ENCODE data around the gene EFNA3. TPM values are rescaled to one million over a fixed set of nuclear protein-coding genes. Genes with fewer than 3 reads are reported as not detected.

Gene EFNA3
- total RNA-seq, 1 experiment from 2014 or later, result 20.4 TPM

DNA sequence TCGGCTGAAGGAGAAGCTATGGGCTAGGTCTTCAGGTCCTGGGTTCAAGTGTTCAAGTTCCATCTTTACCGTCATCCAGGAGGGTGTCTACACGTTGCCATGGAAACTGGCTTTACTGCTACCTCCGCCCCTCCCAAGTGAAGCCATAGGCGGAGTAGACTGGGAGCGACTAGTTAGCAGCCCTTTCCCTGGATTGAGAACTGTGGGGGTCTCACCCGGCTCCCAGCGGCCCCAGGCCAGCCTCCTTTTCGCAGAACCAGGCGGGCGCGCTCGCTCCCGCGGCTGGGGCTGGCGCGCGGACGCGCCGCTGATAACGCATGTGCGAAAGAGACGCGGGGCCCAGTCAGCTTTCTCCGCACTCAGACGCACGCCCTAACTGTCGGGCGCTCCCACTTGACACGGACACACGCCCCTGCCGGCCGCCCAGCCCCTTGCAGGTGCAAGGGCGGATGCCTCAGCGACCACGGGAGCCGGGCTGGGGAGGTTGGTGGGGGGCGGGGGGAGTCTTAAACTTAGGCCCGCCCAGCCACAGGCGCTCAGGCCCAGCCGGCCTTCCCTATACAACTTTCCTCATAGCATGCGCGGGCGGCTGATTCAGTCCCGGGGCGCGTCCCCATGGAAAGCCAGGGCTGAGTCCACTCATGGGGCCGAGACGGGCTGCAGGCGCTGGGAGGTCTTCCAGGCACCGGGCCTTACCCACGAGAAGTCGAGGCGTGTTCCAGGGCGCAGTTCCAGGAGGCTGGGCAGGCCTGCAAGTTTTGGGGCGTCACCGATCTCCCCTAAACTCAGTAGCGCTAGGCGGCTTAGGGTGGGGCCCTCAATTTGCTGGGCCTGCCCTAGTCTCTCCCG, 7.7 kb upstream of the EFNA3 start (continued):
- TF ChIP-seq TCF7L2 (IDR thresholded peaks at IDR 0.05; ENCODE audit: borderline replicate concordance, extremely low read depth, insufficient read depth, insufficient read length) (peak; percentile 9), POLR2AphosphoS5 (IDR thresholded peaks at IDR 0.05; ENCODE audit: low read depth, low read length) (peak; percentile 59; the same call in 1 of the 2 replicates), EZH2phosphoT487 (IDR thresholded peaks at IDR 0.05; ENCODE audit: borderline replicate concordance) (no peak), CEBPB (IDR thresholded peaks at IDR 0.05; ENCODE audit: low read depth) (no peak), EZH2 (IDR thresholded peaks at IDR 0.05) (no peak), YY1 (IDR thresholded peaks at IDR 0.05; ENCODE audit: extremely low read depth, insufficient replicate concordance, low read depth, low read length) (no peak), SIN3A (IDR thresholded peaks at IDR 0.05; ENCODE audit: low read depth) (no peak), FOSL1 (IDR thresholded peaks at IDR 0.05; ENCODE audit: low read depth) (no peak), CBX3 (IDR thresholded peaks at IDR 0.05; ENCODE audit: low read depth) (no peak), SP1 (IDR thresholded peaks at IDR 0.05; ENCODE audit: low read depth) (no peak), ZNF274 (IDR thresholded peaks at IDR 0.05; ENCODE audit: low read depth, low read length) (no peak)
- TF ChIP-seq, protein P1, sequence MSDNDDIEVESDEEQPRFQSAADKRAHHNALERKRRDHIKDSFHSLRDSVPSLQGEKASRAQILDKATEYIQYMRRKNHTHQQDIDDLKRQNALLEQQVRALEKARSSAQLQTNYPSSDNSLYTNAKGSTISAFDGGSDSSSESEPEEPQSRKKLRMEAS (IDR thresholded peaks at IDR 0.05), result peak; percentile 54; the same call in 1 of the 2 replicates

DNA sequence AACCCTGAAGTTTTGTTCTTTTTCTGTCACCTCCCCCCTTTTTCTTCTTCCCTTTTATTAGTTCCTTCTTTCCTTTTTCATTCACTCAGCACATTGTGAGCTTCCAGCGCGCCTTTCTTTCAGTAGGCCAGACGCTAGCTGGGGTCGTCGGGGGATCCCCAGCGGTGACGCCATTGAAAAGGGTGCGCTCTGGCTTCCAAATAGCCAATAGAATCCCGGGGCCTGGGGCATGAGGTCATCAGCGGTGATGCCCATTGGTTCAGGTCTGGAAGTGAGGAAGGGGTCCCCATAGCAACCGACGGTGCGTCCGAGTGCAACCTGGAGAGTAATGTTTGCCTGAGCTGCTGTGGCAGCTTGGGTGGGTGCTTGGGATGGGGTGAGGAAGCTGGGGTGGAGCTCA, 6.9 kb upstream of the EFNA3 start:
- Histone ChIP-seq H3K27ac (ENCODE audit: low read depth, low read length) (no peak overlapping the region), H3K27me3 (ENCODE audit: insufficient read depth, low read length) (no peaks in the 10 kb centered on the region), H3K4me3 (replicated peaks in 1 of 2; ENCODE audit: low read depth in 1 of 2, low read length in 2 of 2) (no peak overlapping the region), H3K9me2 (ENCODE audit: insufficient read depth) (no peaks in the 10 kb centered on the region), H4K20me1 (ENCODE audit: insufficient read depth) (no peaks in the 10 kb centered on the region), H3K79me2 (ENCODE audit: insufficient read depth, low read length) (no peaks in the 10 kb centered on the region), H3K36me3 (ENCODE audit: control insufficient read depth in 1 of 2, insufficient read depth in 2 of 2, low read length in 2 of 2) (peaks cover 0 to 13% of the 10 kb centered on the region in 2 experiments; a peak in 2 of 4 replicates), H3K9ac (ENCODE audit: low read length) (peak overlapping the region; percentile 46; the same call in 1 of the 2 replicates), H3K4me1 (ENCODE audit: control insufficient read depth in 1 of 2, insufficient read depth in 2 of 2, low read length in 2 of 2) (peaks cover 12 to 23% of the 10 kb centered on the region in 2 experiments), H2AFZ (ENCODE audit: low read depth, low read length, poor library complexity, severe bottlenecking) (no peak overlapping the region), H3K4me2 (ENCODE audit: low read length) (peak overlapping the region; percentile 72; the same call in 1 of the 2 replicates), H3K9me3 (ENCODE audit: control insufficient read depth in 1 of 2, insufficient read depth in 1 of 2, low read depth in 1 of 2, low read length in 2 of 2) (no peaks in the 10 kb centered on the region)
- ChIA-PET POLR2A (no interaction called here), RAD21 (ENCODE audit: low non-redundant PET in 1 of 2, low total read pairs in 2 of 2, uncharacterized antibody in 2 of 2, unreplicated experiment in 2 of 2) (no interaction called here), CTCF (interaction anchor here (1.5 to 1.6 kb wide), 2 partner anchors 10 to 13 kb away, joined by 3 to 5 read pairs; no protein-coding TSS in a partner anchor)
- DNase-seq (ENCODE audit: low read depth, low spot score), result no peak
- intact Hi-C loops (cut with micrococcal nuclease), result loop anchor here (2.0 kb wide), 1 partner anchor 13 kb away; no protein-coding TSS in a partner anchor
- ATAC-seq, result no peak
- BruUV-seq (replicated peaks), result no TSS peak
- TF ChIP-seq, protein P2, sequence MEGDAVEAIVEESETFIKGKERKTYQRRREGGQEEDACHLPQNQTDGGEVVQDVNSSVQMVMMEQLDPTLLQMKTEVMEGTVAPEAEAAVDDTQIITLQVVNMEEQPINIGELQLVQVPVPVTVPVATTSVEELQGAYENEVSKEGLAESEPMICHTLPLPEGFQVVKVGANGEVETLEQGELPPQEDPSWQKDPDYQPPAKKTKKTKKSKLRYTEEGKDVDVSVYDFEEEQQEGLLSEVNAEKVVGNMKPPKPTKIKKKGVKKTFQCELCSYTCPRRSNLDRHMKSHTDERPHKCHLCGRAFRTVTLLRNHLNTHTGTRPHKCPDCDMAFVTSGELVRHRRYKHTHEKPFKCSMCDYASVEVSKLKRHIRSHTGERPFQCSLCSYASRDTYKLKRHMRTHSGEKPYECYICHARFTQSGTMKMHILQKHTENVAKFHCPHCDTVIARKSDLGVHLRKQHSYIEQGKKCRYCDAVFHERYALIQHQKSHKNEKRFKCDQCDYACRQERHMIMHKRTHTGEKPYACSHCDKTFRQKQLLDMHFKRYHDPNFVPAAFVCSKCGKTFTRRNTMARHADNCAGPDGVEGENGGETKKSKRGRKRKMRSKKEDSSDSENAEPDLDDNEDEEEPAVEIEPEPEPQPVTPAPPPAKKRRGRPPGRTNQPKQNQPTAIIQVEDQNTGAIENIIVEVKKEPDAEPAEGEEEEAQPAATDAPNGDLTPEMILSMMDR (IDR thresholded peaks at IDR 0.05 in 2 of 3, conservative IDR thresholded peaks at IDR 0.05 in 1 of 3; ENCODE audit: borderline replicate concordance in 1 of 3, insufficient read depth in 1 of 3, low read depth in 2 of 3, low read length in 2 of 3), result no peak
- TF ChIP-seq ZFX (IDR thresholded peaks at IDR 0.05) (no peak), EZH2phosphoT487 (IDR thresholded peaks at IDR 0.05; ENCODE audit: borderline replicate concordance) (no peak), SP1 (IDR thresholded peaks at IDR 0.05; ENCODE audit: low read depth) (no peak), POLR2A (IDR thresholded peaks at IDR 0.05; ENCODE audit: borderline replicate concordance, extremely low read depth, insufficient read depth, insufficient read length) (no peak), CEBPB (IDR thresholded peaks at IDR 0.05; ENCODE audit: low read depth) (no peak), CBX3 (IDR thresholded peaks at IDR 0.05; ENCODE audit: low read depth) (no peak), SIN3A (IDR thresholded peaks at IDR 0.05; ENCODE audit: low read depth) (no peak), ZNF274 (IDR thresholded peaks at IDR 0.05; ENCODE audit: low read depth, low read length) (no peak), FOSL1 (IDR thresholded peaks at IDR 0.05; ENCODE audit: low read depth) (no peak), EGR1 (IDR thresholded peaks at IDR 0.05; ENCODE audit: low read depth) (no peak), JUND (IDR thresholded peaks at IDR 0.05) (no peak)
- TF ChIP-seq, protein P1 (IDR thresholded peaks at IDR 0.05), result no peak
- TF ChIP-seq, protein P3, sequence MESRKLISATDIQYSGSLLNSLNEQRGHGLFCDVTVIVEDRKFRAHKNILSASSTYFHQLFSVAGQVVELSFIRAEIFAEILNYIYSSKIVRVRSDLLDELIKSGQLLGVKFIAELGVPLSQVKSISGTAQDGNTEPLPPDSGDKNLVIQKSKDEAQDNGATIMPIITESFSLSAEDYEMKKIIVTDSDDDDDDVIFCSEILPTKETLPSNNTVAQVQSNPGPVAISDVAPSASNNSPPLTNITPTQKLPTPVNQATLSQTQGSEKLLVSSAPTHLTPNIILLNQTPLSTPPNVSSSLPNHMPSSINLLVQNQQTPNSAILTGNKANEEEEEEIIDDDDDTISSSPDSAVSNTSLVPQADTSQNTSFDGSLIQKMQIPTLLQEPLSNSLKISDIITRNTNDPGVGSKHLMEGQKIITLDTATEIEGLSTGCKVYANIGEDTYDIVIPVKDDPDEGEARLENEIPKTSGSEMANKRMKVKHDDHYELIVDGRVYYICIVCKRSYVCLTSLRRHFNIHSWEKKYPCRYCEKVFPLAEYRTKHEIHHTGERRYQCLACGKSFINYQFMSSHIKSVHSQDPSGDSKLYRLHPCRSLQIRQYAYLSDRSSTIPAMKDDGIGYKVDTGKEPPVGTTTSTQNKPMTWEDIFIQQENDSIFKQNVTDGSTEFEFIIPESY (IDR thresholded peaks at IDR 0.05; ENCODE audit: extremely low read depth, insufficient replicate concordance, low read length), result no peak

All from HCT116 (cell line).